SK-N-SH (cell line): ENCODE measurements around the gene TCHHL1.

Experiments used
- CTCF ChIP-seq: fragments of 200-600 bp; sonication (generic); IDR thresholded peaks from 2 replicates; pipeline ENCODE4 v1.6.1; 2017; ENCODE audit warnings: antibody characterized with exemption, mild to moderate bottlenecking, moderate library complexity
- EP300 ChIP-seq, 2 experiments: IDR thresholded peaks; 2 replicates each; pipeline versions ENCODE4 v1.4.0 to v1.6.1; 2012; ENCODE audit warnings: borderline replicate concordance in 1 of 2, low read depth in 1 of 2, low read length in 1 of 2
- NFIC ChIP-seq: IDR thresholded peaks from 2 replicates; pipeline ENCODE4 v1.4.0; 2012; ENCODE audit warnings: borderline replicate concordance
- POLR2AphosphoS5 ChIP-seq: IDR thresholded peaks from 2 replicates; pipeline ENCODE4 v1.6.1; 2012; ENCODE audit warnings: low read depth, low read length
- RAD21 ChIP-seq: IDR thresholded peaks from 2 replicates; pipeline ENCODE4 v1.6.1; 2012; ENCODE audit warnings: mild to moderate bottlenecking, low read length
- RCOR1 ChIP-seq: fragments of 150-350 bp; IDR thresholded peaks from 2 replicates; pipeline ENCODE4 v1.6.1; 2017; ENCODE audit warnings: antibody characterized with exemption, low read length
- TAF1 ChIP-seq: IDR thresholded peaks from 2 replicates; pipeline ENCODE4 v1.6.1; 2012; ENCODE audit warnings: low read depth, mild to moderate bottlenecking, low read length, moderate library complexity, borderline replicate concordance
- USF1 ChIP-seq: IDR thresholded peaks from 2 replicates; pipeline ENCODE4 v1.4.0; 2012; ENCODE audit warnings: low read depth, borderline replicate concordance
- USF2 ChIP-seq: fragments of 150-350 bp; IDR thresholded peaks from 2 replicates; pipeline ENCODE4 v1.6.1; 2017; ENCODE audit warnings: antibody characterized with exemption, low read length, low read depth, borderline replicate concordance
- YY1 ChIP-seq: IDR thresholded peaks from 2 replicates; pipeline ENCODE4 v1.4.0; 2012; ENCODE audit warnings: low read depth, mild to moderate bottlenecking

- no peak for TF ChIP-seq CTCF
- TF ChIP-seq POLR2AphosphoS5, result no peak
- TF ChIP-seq RCOR1, result no peak
- no peak for TF ChIP-seq TAF1
- TF ChIP-seq YY1, result no peak
- no peak for TF ChIP-seq NFIC
- TF ChIP-seq USF2, result no peak
- TF ChIP-seq EP300 (IDR thresholded peaks at IDR 0.05; ENCODE audit: borderline replicate concordance in 1 of 2, low read depth in 1 of 2, low read length in 1 of 2), result no peak
- no peak for TF ChIP-seq USF1
- TF ChIP-seq RAD21, result no peak
Measured at GRCh38 chr1:152130186-152130585, 41.3 kb upstream of the TCHHL1 start.
